ENCODE data around the gene CAMK2D. TPM values are rescaled to one million over a fixed set of nuclear protein-coding genes. Genes with fewer than 3 reads are reported as not detected.

CAMK2D gene
- polyA plus RNA-seq, 3 donors = 10.4 to 30.6 (median 19.6) TPM

DNA sequence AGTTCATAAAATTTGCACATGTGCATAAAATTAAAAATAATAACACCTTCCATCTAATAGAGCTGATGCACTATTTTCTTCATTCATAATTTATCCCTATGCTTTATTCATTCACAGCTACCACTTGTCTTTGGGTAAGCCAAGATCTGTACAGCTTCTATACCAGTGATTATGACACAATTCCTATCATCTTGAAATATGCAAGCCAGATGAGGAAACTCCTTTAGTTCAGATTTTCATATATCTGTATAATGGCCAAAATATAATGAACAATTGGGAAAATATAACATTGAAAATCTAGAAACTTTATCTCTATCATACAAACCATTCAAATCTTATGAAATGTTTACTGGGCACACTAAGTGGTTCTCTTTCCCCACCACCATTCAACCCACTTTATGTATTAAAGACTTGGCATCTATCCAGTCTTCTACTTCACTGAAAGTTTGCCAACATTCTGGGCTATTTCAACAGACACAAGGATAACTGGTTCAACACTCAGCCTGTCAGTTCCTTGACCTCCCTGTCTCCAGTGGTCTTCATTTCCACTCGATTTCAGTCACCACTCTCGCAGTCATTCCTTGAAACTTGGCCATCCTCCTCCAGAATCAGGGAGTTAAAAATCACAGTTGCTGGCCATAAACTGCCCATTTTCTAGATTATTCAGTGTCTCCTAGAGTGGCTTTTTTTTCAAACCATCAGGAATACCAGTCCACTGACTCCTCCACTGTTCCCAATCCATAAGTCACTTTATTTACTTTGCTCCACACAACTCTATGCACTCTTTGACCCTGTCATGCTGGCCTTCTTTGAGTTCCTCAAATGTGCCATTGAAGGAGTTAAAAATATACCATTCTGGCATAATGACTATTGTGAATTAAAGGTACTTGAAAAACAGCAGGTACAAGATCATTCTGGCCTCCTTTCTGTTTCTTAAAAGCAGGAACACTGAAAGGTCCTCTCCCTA lies 85.5 kb downstream of the CAMK2D start:
- H3K4me2 ChIP-seq (replicated peaks; ENCODE audit: extremely low read depth, low read length, poor library complexity, severe bottlenecking) = no peak overlapping the region
- TF ChIP-seq, protein P1, sequence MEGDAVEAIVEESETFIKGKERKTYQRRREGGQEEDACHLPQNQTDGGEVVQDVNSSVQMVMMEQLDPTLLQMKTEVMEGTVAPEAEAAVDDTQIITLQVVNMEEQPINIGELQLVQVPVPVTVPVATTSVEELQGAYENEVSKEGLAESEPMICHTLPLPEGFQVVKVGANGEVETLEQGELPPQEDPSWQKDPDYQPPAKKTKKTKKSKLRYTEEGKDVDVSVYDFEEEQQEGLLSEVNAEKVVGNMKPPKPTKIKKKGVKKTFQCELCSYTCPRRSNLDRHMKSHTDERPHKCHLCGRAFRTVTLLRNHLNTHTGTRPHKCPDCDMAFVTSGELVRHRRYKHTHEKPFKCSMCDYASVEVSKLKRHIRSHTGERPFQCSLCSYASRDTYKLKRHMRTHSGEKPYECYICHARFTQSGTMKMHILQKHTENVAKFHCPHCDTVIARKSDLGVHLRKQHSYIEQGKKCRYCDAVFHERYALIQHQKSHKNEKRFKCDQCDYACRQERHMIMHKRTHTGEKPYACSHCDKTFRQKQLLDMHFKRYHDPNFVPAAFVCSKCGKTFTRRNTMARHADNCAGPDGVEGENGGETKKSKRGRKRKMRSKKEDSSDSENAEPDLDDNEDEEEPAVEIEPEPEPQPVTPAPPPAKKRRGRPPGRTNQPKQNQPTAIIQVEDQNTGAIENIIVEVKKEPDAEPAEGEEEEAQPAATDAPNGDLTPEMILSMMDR (IDR thresholded peaks at IDR 0.05) = no peak
- peaks cover 0 to 5% (median 2%) of the 10 kb centered on the region in 7 donors for H3K9me3 Mint-ChIP-seq
- H4K20me1 ChIP-seq (ENCODE audit: insufficient read depth, low read length) = peaks cover 25% of the 10 kb centered on the region
- intact Hi-C loops (cut with micrococcal nuclease) = no loop called here
- H3K9me3 ChIP-seq (replicated peaks in 1 of 2; ENCODE audit: control insufficient read depth in 1 of 2, insufficient read depth in 1 of 2, low read length in 2 of 2) = peaks cover 3 to 4% of the 10 kb centered on the region in 2 donors
- peaks cover under 1 to 8% of the 10 kb centered on the region in 2 donors for H3K36me3 Mint-ChIP-seq
- peaks cover 24% of the 10 kb centered on the region for H3K4me1 Mint-ChIP-seq
- no peak overlapping the region for H3K27ac ChIP-seq (ENCODE audit: low read depth in 1 of 2, low read length in 2 of 2)
- H3K36me3 ChIP-seq (replicated peaks in 1 of 2; ENCODE audit: control insufficient read depth in 1 of 2, insufficient read depth in 2 of 2, low read length in 2 of 2) = no peaks in the 10 kb centered on the region
- 100% methylated on average over 2 of the region's 2 CpGs for WGBS (ENCODE audit: insufficient coverage)
- peak overlapping the region in 2 of 7 donors; percentile 0 to 69 for H3K27ac Mint-ChIP-seq
- H3K4me3 Mint-ChIP-seq = no peak overlapping the region
- no peak overlapping the region for H2AFZ ChIP-seq (ENCODE audit: insufficient read depth, low read depth, low read length, poor library complexity, severe bottlenecking)
- no peak overlapping the region for H3K9ac ChIP-seq (ENCODE audit: insufficient read depth, low read length, poor library complexity, severe bottlenecking)
- no peak overlapping the region for H3K4me3 ChIP-seq (replicated peaks in 1 of 3; ENCODE audit: low read depth in 2 of 3, low read length in 3 of 3)
- no peak for DNase-seq
- H3K27me3 ChIP-seq (ENCODE audit: control insufficient read depth in 2 of 2, insufficient read depth in 2 of 2, low read length in 2 of 2) = no peaks in the 10 kb centered on the region
- H3K27me3 Mint-ChIP-seq (ENCODE audit: low read depth in 3 of 3) = peaks cover 0 to 2% (median 1%) of the 10 kb centered on the region in 3 donors
- no peaks in the 10 kb centered on the region for H3K79me2 ChIP-seq (ENCODE audit: insufficient read depth, low read length)
- no peaks in the 10 kb centered on the region for H3K4me1 ChIP-seq (ENCODE audit: control insufficient read depth in 1 of 2, insufficient read depth in 2 of 2, low read length in 2 of 2)

DNA sequence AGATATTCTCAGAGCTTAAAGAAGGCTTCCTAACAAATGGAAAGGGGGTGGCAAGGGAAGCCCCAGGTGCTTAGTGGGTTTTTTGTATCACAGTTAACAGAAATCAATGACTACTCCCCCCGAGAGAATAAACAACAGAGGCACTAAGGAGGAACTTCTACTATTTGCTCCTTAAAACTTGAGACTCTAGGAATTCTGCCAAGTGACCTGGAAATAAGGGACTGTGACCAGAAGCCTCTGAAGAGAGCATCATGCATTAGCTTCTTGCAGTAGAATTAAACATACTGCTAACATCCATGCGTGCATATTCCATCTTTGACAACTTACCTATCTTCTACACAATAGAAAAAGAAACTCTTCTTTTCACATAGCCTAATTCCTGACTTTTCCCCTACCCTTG lies 86.8 kb downstream of the CAMK2D start:
- Histone ChIP-seq H4K20me1 (ENCODE audit: insufficient read depth, low read length) (peaks cover 30% of the 10 kb centered on the region), H3K4me1 (ENCODE audit: control insufficient read depth in 1 of 2, insufficient read depth in 2 of 2, low read length in 2 of 2) (no peaks in the 10 kb centered on the region), H3K27me3 (ENCODE audit: control insufficient read depth in 2 of 2, insufficient read depth in 2 of 2, low read length in 2 of 2) (no peaks in the 10 kb centered on the region), H3K9me3 (replicated peaks in 1 of 2; ENCODE audit: control insufficient read depth in 1 of 2, insufficient read depth in 1 of 2, low read length in 2 of 2) (no peaks in the 10 kb centered on the region), H3K36me3 (replicated peaks in 1 of 2; ENCODE audit: control insufficient read depth in 1 of 2, insufficient read depth in 2 of 2, low read length in 2 of 2) (no peaks in the 10 kb centered on the region), H3K9ac (ENCODE audit: insufficient read depth, low read length, poor library complexity, severe bottlenecking) (no peak overlapping the region), H3K4me2 (replicated peaks; ENCODE audit: extremely low read depth, low read length, poor library complexity, severe bottlenecking) (no peak overlapping the region), H3K27ac (ENCODE audit: low read depth in 1 of 2, low read length in 2 of 2) (no peak overlapping the region), H3K79me2 (ENCODE audit: insufficient read depth, low read length) (no peaks in the 10 kb centered on the region), H2AFZ (ENCODE audit: insufficient read depth, low read depth, low read length, poor library complexity, severe bottlenecking) (no peak overlapping the region), H3K4me3 (replicated peaks in 1 of 3; ENCODE audit: low read depth in 2 of 3, low read length in 3 of 3) (no peak overlapping the region)
- Mint-ChIP-seq H3K27me3 (ENCODE audit: low read depth in 3 of 3) (peaks cover 0 to 2% (median 1%) of the 10 kb centered on the region in 3 donors), H3K4me3 (no peak overlapping the region), H3K36me3 (peaks cover 0 to 8% of the 10 kb centered on the region in 2 donors), H3K27ac (peak overlapping the region in 1 of 7 donors; percentile 41), H3K4me1 (peaks cover 24% of the 10 kb centered on the region), H3K9me3 (peaks cover 0 to 1% (median 0%) of the 10 kb centered on the region in 7 donors)
- 71% methylated on average over 2 of the region's 2 CpGs for WGBS (ENCODE audit: insufficient coverage)
- intact Hi-C loops (cut with micrococcal nuclease) = no loop called here
- TF ChIP-seq, protein P1 (IDR thresholded peaks at IDR 0.05) = no peak
- DNase-seq = no peak

All from CD14-positive monocyte (primary cell).